GM13977 (cell line): ENCODE results near the gene RPL38.

Source experiments
- DNase-seq: peaks from one replicate; pipeline ENCODE4 v3.0.0; 2012; ENCODE audit warnings: low spot score
- CTCF ChIP-seq: IDR thresholded peaks from 2 replicates; pipeline ENCODE4 v1.5.1; 2012; ENCODE audit warnings: mild to moderate bottlenecking, control low read depth; ENCODE audit not compliant: insufficient read depth; ENCODE audit errors: extremely low read depth, missing control alignments
- in situ Hi-C: fragments of 300-500 bp; cut with MboI; formaldehyde crosslinking; loops from one replicate; pipeline ENCODE4 v1.12.0; 2022; ENCODE audit warnings: low sequenced_read_pairs, low pct_unique_long_range_greater_than_20kb, mixed read lengths, inconsistent platforms; ENCODE audit not compliant: unreplicated experiment

Gene RPL38

GRCh38 chr17:74190807-74191406 is 12.6 kb upstream of the RPL38 start:
- no peak for DNase-seq
- in situ Hi-C loops: no loop called here
- TF ChIP-seq CTCF: no peak

- DNase-seq: no peak
- in situ Hi-C loops: no loop called here
- TF ChIP-seq CTCF: no peak
Observed at GRCh38 chr17:74192950-74193781, 10.3 kb upstream of the RPL38 start.

GRCh38 chr17:74194682-74195081 is 8.8 kb upstream of the RPL38 start:
- no peak for DNase-seq

GRCh38 chr17:74196541-74197317 is 6.7 kb upstream of the RPL38 start:
- in situ Hi-C loops: no loop called here
- TF ChIP-seq CTCF: no peak
- DNase-seq: no peak

More at GRCh38 chr17:74194682-74195081, 8.8 kb upstream of the RPL38 start:
- in situ Hi-C loops: no loop called here
- no peak for TF ChIP-seq CTCF

- TF ChIP-seq CTCF: no peak
- in situ Hi-C loops: no loop called here
- no peak for DNase-seq
Observed at GRCh38 chr17:74197801-74198200, 5.7 kb upstream of the RPL38 start.

GRCh38 chr17:74198694-74199093 is 4.8 kb upstream of the RPL38 start:
- no peak for TF ChIP-seq CTCF
- no peak for DNase-seq
- in situ Hi-C loops: no loop called here
